ENCODE data around the gene SYTL2. TPM values are rescaled to one million over a fixed set of nuclear protein-coding genes. Genes with fewer than 3 reads are reported as not detected.
A peak's percentile ranks its signal among the peaks of the same experiment; 100 is the strongest.

The SYTL2 gene
- total RNA-seq, 4 donors from 2014 or later: 21.9 to 71.2 (median 28.8) TPM

GRCh38 chr11:85740481-85741400 lies 70.2 kb downstream of the SYTL2 start:
- H3K27ac ChIP-seq: no peak overlapping the region
- H3K9me3 ChIP-seq: no peaks in the 10 kb centered on the region
- no peaks in the 10 kb centered on the region for H3K36me3 ChIP-seq
- no peaks in the 10 kb centered on the region for H3K4me1 ChIP-seq
- 18 to 19% methylated on average over 4 of the region's 4 CpGs for WGBS, 2 donors
- TF ChIP-seq CTCF (IDR thresholded peaks at IDR 0.05) (no peak), EP300 (IDR thresholded peaks at IDR 0.05) (no peak), POLR2A (IDR thresholded peaks at IDR 0.05) (no peak)
- no peaks in the 10 kb centered on the region for H3K27me3 ChIP-seq
- DNase-seq (ENCODE audit: low spot score in 2 of 2): no peak
- no peak overlapping the region for H3K4me3 ChIP-seq

GRCh38 chr11:85737738-85738137 lies 73.2 kb downstream of the SYTL2 start:
- WGBS, 2 donors: 62 to 64% methylated on average over 2 of the region's 2 CpGs
- Histone ChIP-seq H3K9me3 (no peaks in the 10 kb centered on the region), H3K27me3 (no peaks in the 10 kb centered on the region), H3K36me3 (no peaks in the 10 kb centered on the region), H3K27ac (no peak overlapping the region), H3K4me1 (no peaks in the 10 kb centered on the region), H3K4me3 (no peak overlapping the region)
- no peak for DNase-seq (ENCODE audit: low spot score in 2 of 2)
- TF ChIP-seq EP300 (IDR thresholded peaks at IDR 0.05) (no peak), POLR2A (IDR thresholded peaks at IDR 0.05) (no peak), CTCF (IDR thresholded peaks at IDR 0.05) (no peak)

- no peak for DNase-seq (ENCODE audit: low spot score in 2 of 2)
- no peaks in the 10 kb centered on the region for H3K27me3 ChIP-seq
- no peaks in the 10 kb centered on the region for H3K36me3 ChIP-seq
- TF ChIP-seq CTCF (IDR thresholded peaks at IDR 0.05) (no peak), POLR2A (IDR thresholded peaks at IDR 0.05) (no peak), EP300 (IDR thresholded peaks at IDR 0.05) (no peak)
- no peak overlapping the region for H3K4me3 ChIP-seq
- no peaks in the 10 kb centered on the region for H3K9me3 ChIP-seq
- 62 to 70% methylated on average over 5 of the region's 5 CpGs for WGBS, 2 donors
- H3K27ac ChIP-seq: peak overlapping the region in 1 of 4 donors; percentile 64
- H3K4me1 ChIP-seq: no peaks in the 10 kb centered on the region
These were observed 75.0 kb downstream of the SYTL2 start for GRCh38 chr11:85735876-85736460.

GRCh38 chr11:85732965-85733364 lies 78.0 kb downstream of the SYTL2 start:
- Histone ChIP-seq H3K27ac (no peak overlapping the region), H3K4me1 (no peaks in the 10 kb centered on the region), H3K27me3 (no peaks in the 10 kb centered on the region), H3K4me3 (no peak overlapping the region), H3K9me3 (no peaks in the 10 kb centered on the region), H3K36me3 (no peaks in the 10 kb centered on the region)
- TF ChIP-seq EP300 (IDR thresholded peaks at IDR 0.05): no peak
- no peak for TF ChIP-seq POLR2A (IDR thresholded peaks at IDR 0.05)
- TF ChIP-seq CTCF (IDR thresholded peaks at IDR 0.05): no peak
- DNase-seq (ENCODE audit: low spot score in 2 of 2): no peak

- DNase-seq (ENCODE audit: low spot score in 2 of 2): no peak
- no peaks in the 10 kb centered on the region for H3K9me3 ChIP-seq
- H3K36me3 ChIP-seq: no peaks in the 10 kb centered on the region
- no peak overlapping the region for H3K27ac ChIP-seq
- no peaks in the 10 kb centered on the region for H3K27me3 ChIP-seq
- no peaks in the 10 kb centered on the region for H3K4me1 ChIP-seq
- 91 to 93% methylated on average over 3 of the region's 3 CpGs for WGBS, 2 donors
- no peak overlapping the region for H3K4me3 ChIP-seq
- TF ChIP-seq EP300 (IDR thresholded peaks at IDR 0.05) (no peak), POLR2A (IDR thresholded peaks at IDR 0.05) (no peak), CTCF (IDR thresholded peaks at IDR 0.05) (no peak)
These were observed 84.6 kb downstream of the SYTL2 start for GRCh38 chr11:85726381-85726780.

All from tibial nerve (tissue), 4 donors.